K562 (cell line): Measurements from ENCODE around the gene RHEB. TPM values are rescaled to one million over a fixed set of nuclear protein-coding genes. Genes with fewer than 3 reads are reported as not detected.
A peak's percentile ranks its signal among the peaks of the same experiment; 100 is the strongest.

Experiments
- ATAC-seq: fragments of 200-7000 bp; cut with Tn5 transposase; 3 replicates; pipeline ENCODE4 v1.9.1; 2020; ENCODE audit warnings: moderate library complexity
- BruUV-seq: library from RNA; stranded (reverse); fragments of 400-500 nt; replicated peaks from 2 replicates; lab custom pipeline; 2021; lab: Mats Ljungman, UMichigan
- CTCF ChIA-PET: fragments of 300-600 bp; formaldehyde crosslinking; extraction: SDS; loops from one replicate; lab custom pipeline; 2021; ENCODE audit warnings: low intra/inter-chr PET ratio; lab: Yijun Ruan, JAX
- POLR2A ChIA-PET: fragments of 300-600, 350-650 bp; sonication (Branson Sonifier 250); formaldehyde crosslinking; extraction: SDS; loops from one replicate; lab custom pipeline; 2021; ENCODE audit warnings: antibody characterized with exemption, inconsistent platforms; lab: Yijun Ruan, JAX
- DNase-seq, 4 experiments: peaks; one replicate each; pipeline versions ENCODE4 v3.0.0 to v3.0.0-alpha.2; 2011 to 2018; ENCODE audit warnings: low spot score in 3 of 4, mixed read lengths in 3 of 4; ENCODE audit errors: extremely low read depth in 1 of 4
- FAIRE-seq: peaks from 2 replicates; lab custom pipeline; 2011; peaks lifted over from hg19 to GRCh38; lab: Jason Lieb, UNC
- H2AFZ ChIP-seq: 2 replicates; pipeline ENCODE4 v1.6.0; 2011; ENCODE audit warnings: low read depth, low read length, control low read depth, inconsistent platforms
- H3K27ac ChIP-seq: fragments of 200-600 bp; 3 replicates; pipeline ENCODE4 v1.8.0; 2011; ENCODE audit warnings: low read depth, mild to moderate bottlenecking, control low read depth, inconsistent platforms, low read length, moderate library complexity, mixed read lengths; ENCODE audit errors: extremely low read depth
- H3K27me3 ChIP-seq, 2 experiments: fragments of 300-600 bp in 1 of 2; 2 replicates in 1 of 2; 3 replicates in 1 of 2; pipeline versions ENCODE4 v1.6.0 to v1.8.0; 2011; ENCODE audit warnings: inconsistent platforms in 2 of 2, low read length in 2 of 2, mild to moderate bottlenecking in 1 of 2, mixed read lengths in 1 of 2, moderate library complexity in 1 of 2; ENCODE audit not compliant: control insufficient read depth in 2 of 2, insufficient read depth in 2 of 2
- H3K36me3 ChIP-seq: fragments of 300-600 bp; 3 replicates; pipeline ENCODE4 v1.8.0; 2011; ENCODE audit warnings: mild to moderate bottlenecking, low read length, inconsistent platforms; ENCODE audit not compliant: control insufficient read depth, insufficient read depth
- H3K4me1 ChIP-seq, 2 experiments: fragments of 200-600 bp in 1 of 2; replicated peaks in 1 of 2; 2 replicates in 1 of 2; 3 replicates in 1 of 2; pipeline versions ENCODE4 v1.5.1 to v1.8.0; 2011; ENCODE audit warnings: inconsistent platforms in 2 of 2, low read length in 2 of 2, mild to moderate bottlenecking in 1 of 2, mixed read lengths in 1 of 2, moderate library complexity in 1 of 2; ENCODE audit not compliant: control insufficient read depth in 2 of 2, insufficient read depth in 2 of 2
- H3K4me2 ChIP-seq: 2 replicates; pipeline ENCODE4 v1.6.1; 2011; ENCODE audit warnings: low read length, control low read depth, inconsistent platforms, mixed read lengths; ENCODE audit not compliant: insufficient read depth
- H3K4me3 ChIP-seq: fragments of 200-600 bp; sonication (generic), shearing (Covaris generic); 2 replicates; pipeline ENCODE4 v1.5.1; 2016; ENCODE audit warnings: control low read depth, inconsistent platforms
- H3K79me2 ChIP-seq: fragments of 200-600 bp; 3 replicates; pipeline ENCODE4 v1.8.0; 2011; ENCODE audit warnings: low read length, inconsistent platforms; ENCODE audit not compliant: control insufficient read depth, insufficient read depth
- H3K9ac ChIP-seq, 2 experiments: 2 replicates each; pipeline versions ENCODE4 v1.6.0 to v1.6.1; 2011; ENCODE audit warnings: low read depth in 2 of 2, low read length in 2 of 2, control low read depth in 1 of 2, inconsistent platforms in 1 of 2, mild to moderate bottlenecking in 1 of 2, mixed read lengths in 1 of 2; ENCODE audit not compliant: insufficient read depth in 1 of 2
- H3K9me1 ChIP-seq: one replicate; pipeline ENCODE4 v1.6.0; 2011; ENCODE audit warnings: inconsistent platforms, mild to moderate bottlenecking, low read length, moderate library complexity; ENCODE audit not compliant: control insufficient read depth, insufficient read depth
- H3K9me3 ChIP-seq: replicated peaks from 2 replicates; pipeline ENCODE4 v1.5.1; 2011; ENCODE audit warnings: low read depth, low read length, inconsistent platforms; ENCODE audit not compliant: control insufficient read depth, insufficient read depth
- H4K20me1 ChIP-seq: replicated peaks from 2 replicates; pipeline ENCODE4 v1.6.1; 2011; ENCODE audit warnings: low read length, inconsistent platforms, mixed read lengths; ENCODE audit not compliant: control insufficient read depth, insufficient read depth
- CBX3 ChIP-seq, 2 experiments: IDR thresholded peaks; 1 replicate in 1 of 2; 2 replicates in 1 of 2; pipeline ENCODE4 v1.6.1; 2012; ENCODE audit warnings: inconsistent platforms in 2 of 2, low read length in 2 of 2, borderline replicate concordance in 1 of 2, control low read depth in 1 of 2
- HLTF ChIP-seq: fragments of 450-650 bp; IDR thresholded peaks from 2 replicates; pipeline ENCODE4 v1.6.1; 2016
- POLR2H ChIP-seq: IDR thresholded peaks from 2 replicates; pipeline ENCODE4 v1.6.1; 2016; ENCODE audit warnings: missing genetic modification characterization, low read depth, mild to moderate bottlenecking, control low read depth, missing compliant biosample characterization, moderate library complexity
- RBFOX2 ChIP-seq: fragments of 200-400 bp; formaldehyde crosslinking; IDR thresholded peaks from 2 replicates; pipeline ENCODE4 v1.6.1; 2017; ENCODE audit warnings: low read depth, mild to moderate bottlenecking, low read length, moderate library complexity
- SUPT5H ChIP-seq: fragments of 450-650 bp; IDR thresholded peaks from 2 replicates; pipeline ENCODE4 v1.6.1; 2016
- TEAD1 ChIP-seq, 2 experiments: fragments of 450-650 bp in 1 of 2; sonication (generic) in 1 of 2; formaldehyde crosslinking; IDR thresholded peaks; 2 replicates each; pipeline versions ENCODE4 v1.4.0 to v1.8.0; 2020 to 2022; ENCODE audit warnings: mild to moderate bottlenecking in 2 of 2, missing genetic modification reagents in 1 of 2
- TEAD4 ChIP-seq, 2 experiments: sonication (generic) in 1 of 2; formaldehyde crosslinking in 1 of 2; IDR thresholded peaks; 2 replicates each; pipeline versions ENCODE4 v1.6.1 to v1.8.0; 2012 to 2022; ENCODE audit warnings: borderline replicate concordance in 1 of 2, inconsistent platforms in 1 of 2, low read length in 1 of 2, mild to moderate bottlenecking in 1 of 2, missing genetic modification reagents in 1 of 2
- ZNF224 ChIP-seq: sonication (generic); formaldehyde crosslinking; IDR thresholded peaks from 2 replicates; pipeline ENCODE4 v1.8.0; 2022; ENCODE audit warnings: mild to moderate bottlenecking, missing genetic modification reagents
- WGBS: fragments of 100-300 bp; shearing (Covaris generic); methylation state at CpG from one replicate; pipeline ENCODE4 v1.1.6; 2016; ENCODE audit warnings: low coverage, mixed read lengths; ENCODE audit not compliant: insufficient coverage; ENCODE audit errors: missing lambda C conversion rate; 5-methylcytosine and 5-hydroxymethylcytosine counted together
- in situ Hi-C: fragments of 300-500 bp; cut with MboI; formaldehyde crosslinking; loops from 4 replicates; pipeline ENCODE4 v1.15.0; 2018; ENCODE audit warnings: inconsistent platforms, mixed read lengths
- intact Hi-C: fragments of 100-400 bp; cut with micrococcal nuclease; formaldehyde crosslinking; loops from 2 replicates; pipeline ENCODE4 v1.14.2; 2022
- polyA plus RNA-seq, 8 experiments: library from polyadenylated mRNA; depleted of rRNA in 4 of 8; stranded (reverse) in 5 of 8; unstranded in 3 of 8; fragments of >200 nt; fragmentation: Nextera tagmentation in 2 of 8; fragmentation: Illumina TruSeq in 1 of 8; extraction: Ambion mirVana in 2 of 8; extraction: Trizol in 1 of 8; gene quantifications; 2 replicates each; pipeline versions ENCODE4 v1.2.1 to v1.2.3, GENCODE V29; 2011 to 2014; ENCODE audit warnings: inconsistent platforms in 1 of 8, missing spikeins in 1 of 8
- total RNA-seq, 7 experiments: library from RNA; depleted of rRNA in 6 of 7; stranded (reverse); fragments of >200 nt in 6 of 7; fragmentation: Illumina TruSeq in 2 of 7; extraction: Trizol in 2 of 7; gene quantifications; 2 replicates each; pipeline versions ENCODE4 v1.2.1 to v1.2.3, GENCODE V29; 2011 to 2021; ENCODE audit warnings: low replicate concordance in 1 of 7

Gene RHEB
- total and polyA plus RNA-seq, 9 of the 15 experiments (the other 6 are each of a cell fraction or from before 2014, with no cell fraction given), result 28.5 to 249 (median 182) TPM

DNA sequence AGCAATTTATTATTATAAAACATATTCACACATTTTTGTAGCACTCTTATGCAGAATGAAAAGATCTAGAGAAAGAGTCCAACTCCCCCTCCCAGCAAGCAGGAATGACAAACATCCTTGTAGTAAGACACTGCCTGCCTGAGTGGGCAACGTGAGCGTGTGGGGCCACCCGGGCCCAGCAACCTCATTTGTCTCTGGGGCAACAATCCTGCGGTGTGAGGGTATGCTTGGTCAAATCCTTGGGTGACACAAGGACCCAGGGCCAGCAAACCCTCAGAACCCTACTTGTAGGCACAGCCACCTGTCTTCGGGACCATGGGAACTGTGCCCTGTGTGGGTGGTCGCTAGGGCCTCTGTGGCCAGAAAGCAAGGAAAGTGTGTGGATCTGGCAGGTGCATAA lies 10.7 kb downstream of the RHEB start:
- intact Hi-C loops (no loop called here), in situ Hi-C loops (no loop called here)
- Histone ChIP-seq H3K27ac (no peak overlapping the region), H3K9ac (no peak overlapping the region), H3K4me1 (peaks cover 5 to 39% of the 10 kb centered on the region in 2 experiments; a peak in 4 of 5 replicates), H3K27me3 (no peaks in the 10 kb centered on the region), H3K79me2 (peaks cover 100% of the 10 kb centered on the region), H3K9me1 (peaks cover 13% of the 10 kb centered on the region), H3K9me3 (no peaks in the 10 kb centered on the region), H3K4me3 (no peak overlapping the region), H4K20me1 (peaks cover 69% of the 10 kb centered on the region), H3K4me2 (no peak overlapping the region), H3K36me3 (peaks cover 28% of the 10 kb centered on the region), H2AFZ (no peak overlapping the region)
- no peak; the same call in 2 of the 3 replicates for ATAC-seq
- ChIA-PET CTCF (no interaction called here), POLR2A (interaction anchor here (5.0 to 6.2 kb wide), 2 partner anchors 9 to 12 kb away, joined by 30 to 71 read pairs; partner anchors contain the start of gene RHEB)
- no peak for FAIRE-seq
- TF ChIP-seq POLR2H (tag) (no peak), ZNF224 (CRISPR knock-in tag) (no peak), CBX3 (IDR thresholded peaks at IDR 0.05; ENCODE audit: borderline replicate concordance in 1 of 2, low read length in 2 of 2) (peak in 1 of 2 experiments; percentile 43; a peak in 1 of 3 replicates), SUPT5H (0 out of 2 replicates have a peak, but pooled peaks have one; percentile 28), RBFOX2 (peak; percentile 35; the same call in 1 of the 2 replicates)
- BruUV-seq, result no TSS peak
- WGBS, result 93% methylated on average over 6 of the region's 6 CpGs
- DNase-seq, result no peak

DNA sequence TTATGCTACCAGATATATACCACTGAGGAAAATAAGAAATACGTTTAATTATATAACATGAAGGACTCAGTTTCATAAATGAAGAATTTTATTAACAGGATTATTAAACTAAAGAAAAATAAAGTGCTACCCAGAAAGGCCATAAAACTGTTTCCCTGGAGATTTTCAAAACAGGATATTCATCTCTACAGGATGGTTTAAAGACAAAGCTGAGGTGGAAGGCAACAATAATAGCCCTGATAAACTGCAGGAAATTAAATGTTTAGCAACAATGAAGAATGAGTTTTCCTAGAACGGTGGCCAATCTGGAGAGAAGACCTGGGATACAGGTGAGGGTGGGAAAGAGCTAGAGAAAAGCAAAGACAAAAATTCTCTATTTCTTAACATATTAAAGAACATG lies 11.9 kb downstream of the RHEB start:
- H3K36me3 ChIP-seq, result peaks cover 16% of the 10 kb centered on the region
- DNase-seq, result no peak
- in situ Hi-C loops, result no loop called here
- H3K79me2 ChIP-seq, result peaks cover 100% of the 10 kb centered on the region
- TF ChIP-seq HLTF (no peak), TEAD4 (IDR thresholded peaks at IDR 0.05; ENCODE audit: low read length) (no peak), TEAD4 (CRISPR knock-in tag; IDR thresholded peaks at IDR 0.05; ENCODE audit: borderline replicate concordance) (no peak), TEAD1 (CRISPR knock-in tag; IDR thresholded peaks at IDR 0.05) (no peak)
- no peaks in the 10 kb centered on the region for H3K27me3 ChIP-seq
- ChIA-PET POLR2A (interaction anchor here (0.6 to 6.2 kb wide), 5 partner anchors 10 to 359 kb away, joined by 3 to 71 read pairs (median 4); partner anchors contain the start of gene RHEB), CTCF (no interaction called here)
- H3K9ac ChIP-seq, result no peak overlapping the region
- 61% methylated on average over 2 of the region's 2 CpGs for WGBS
- no peak overlapping the region for H3K27ac ChIP-seq
- no peak for ATAC-seq
- H3K9me3 ChIP-seq, result no peaks in the 10 kb centered on the region
- H2AFZ ChIP-seq, result no peak overlapping the region
- BruUV-seq, result no TSS peak
- no peak overlapping the region for H3K4me3 ChIP-seq
- peaks cover 59% of the 10 kb centered on the region for H4K20me1 ChIP-seq
- H3K4me2 ChIP-seq, result no peak overlapping the region
- peaks cover 5 to 37% of the 10 kb centered on the region in 2 experiments; a peak in 4 of 5 replicates for H3K4me1 ChIP-seq
- peaks cover 13% of the 10 kb centered on the region for H3K9me1 ChIP-seq
- intact Hi-C loops, result no loop called here
- FAIRE-seq, result no peak
